HG03095 (cell line): ENCODE data around the gene TMEM94.
"Not testable (repeated sequence)": the region's sequence is repeated elsewhere in the genome, so short reads cannot be mapped to it uniquely, and the experiment has no call there.

Experiments used
- ATAC-seq: cut with Tn5 transposase; IDR thresholded peaks from one replicate; pipeline ENCODE4 v1.9.1; 2021; ENCODE audit warnings: moderate library complexity; ENCODE audit not compliant: unreplicated experiment

TMEM94 gene

DNA sequence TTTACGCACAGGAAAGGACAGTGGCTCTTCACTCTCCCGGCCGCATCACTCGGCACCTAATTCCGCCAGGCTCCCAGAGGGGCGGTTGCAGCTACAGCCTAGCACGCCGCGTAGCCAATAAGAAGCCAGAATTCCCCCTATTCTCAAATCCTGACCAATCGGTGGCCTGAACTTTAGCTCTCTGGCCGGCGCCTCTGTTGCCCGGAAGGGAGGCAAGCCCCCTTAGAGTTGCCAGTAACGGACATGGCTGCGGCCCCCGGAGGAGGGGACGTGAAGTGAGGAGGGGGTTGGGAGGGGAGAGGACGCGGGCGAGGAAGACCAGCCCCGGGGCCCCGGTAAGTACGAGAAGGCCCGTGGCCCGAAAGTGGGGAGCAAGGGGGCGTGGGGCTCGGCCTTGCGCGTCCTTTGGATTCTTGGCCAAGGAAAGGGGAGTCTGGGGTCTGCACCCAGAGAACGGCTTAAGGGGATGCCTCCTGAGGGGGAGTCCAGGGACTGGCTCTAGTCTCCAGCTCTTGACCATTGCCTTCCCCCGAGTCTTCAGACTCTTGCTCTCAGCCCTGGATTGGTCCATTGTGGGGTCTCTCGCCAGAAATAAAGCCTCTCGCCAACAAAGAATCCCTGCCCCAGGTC lies at the start of gene TMEM94:
Gene TMEM94 (plus strand): TSS at position 219 of the 630 bp plus-strand sequence. CDS start 15,271 bp downstream, outside the sequence.
- ATAC-seq: peak; percentile 91

- no peak for ATAC-seq
These were observed 48.6 kb upstream of the TMEM94 start for GRCh38 chr17:75407655-75408352.

- ATAC-seq: no peak
These were observed 46.3 kb upstream of the TMEM94 start for GRCh38 chr17:75410141-75410540.

DNA sequence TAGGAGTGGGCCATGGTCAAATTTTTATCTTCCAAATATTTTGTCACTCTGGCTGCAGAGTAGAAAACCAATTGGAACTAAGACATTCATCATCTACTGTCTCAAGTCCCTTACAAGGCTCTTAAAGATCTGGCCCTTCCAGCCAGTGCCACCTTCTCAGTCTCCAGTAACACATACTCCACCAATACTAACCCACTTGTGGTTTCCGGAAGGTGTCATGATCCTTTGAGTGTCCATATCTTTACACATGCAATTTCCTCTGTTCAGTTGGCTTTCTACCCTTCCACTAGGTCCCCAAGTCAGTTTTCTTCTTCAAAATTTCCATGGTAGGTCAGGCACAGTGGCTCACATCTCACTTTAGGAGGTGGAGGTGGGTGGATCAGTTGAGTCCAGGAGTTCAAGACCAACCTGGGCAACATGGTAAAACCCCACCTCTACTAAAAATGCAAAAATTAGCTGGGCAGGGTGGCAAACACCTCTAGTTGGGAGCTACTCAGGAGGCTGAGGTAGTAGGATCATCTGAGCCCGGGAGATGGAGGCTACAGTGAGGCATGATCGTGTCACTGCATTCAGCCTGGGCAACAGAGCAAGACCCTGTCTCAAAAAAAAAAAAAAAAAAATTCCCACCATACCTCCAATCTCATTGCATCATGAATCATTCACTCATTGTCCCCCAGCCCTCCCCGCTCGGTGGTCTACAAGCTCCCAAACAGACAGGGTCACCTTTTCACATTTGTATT lies 44.9 kb upstream of the TMEM94 start:
- no peak for ATAC-seq

- no peak for ATAC-seq
These were observed 43.7 kb upstream of the TMEM94 start for GRCh38 chr17:75412455-75413317.

DNA sequence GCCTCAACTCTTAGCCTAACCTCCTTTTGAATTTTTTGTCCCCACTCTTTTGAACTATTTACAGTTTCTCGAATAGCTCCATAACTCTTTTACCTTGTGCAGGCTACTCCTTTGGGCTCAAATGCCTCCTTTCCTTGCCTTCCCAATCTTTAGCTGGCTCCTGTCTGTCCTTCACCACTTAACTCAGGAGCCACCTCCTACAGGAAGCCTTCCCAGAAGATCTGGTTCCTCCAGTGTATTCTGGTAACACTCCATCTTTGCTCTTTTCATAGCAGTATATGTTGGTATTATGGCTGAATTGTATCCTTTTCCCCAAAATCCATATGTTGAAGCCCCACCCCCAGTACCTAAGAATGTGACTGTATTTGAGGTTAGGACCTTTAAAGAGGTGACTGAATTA lies 41.9 kb upstream of the TMEM94 start:
- ATAC-seq: no peak

GRCh38 chr17:75416006-75416405 lies 40.4 kb upstream of the TMEM94 start:
- no peak for ATAC-seq

- no peak for ATAC-seq
These were observed 39.3 kb upstream of the TMEM94 start for GRCh38 chr17:75417054-75417580.

GRCh38 chr17:75418531-75418930 lies 37.9 kb upstream of the TMEM94 start:
- ATAC-seq: no peak

- no peak for ATAC-seq
These were observed 27.6 kb upstream of the TMEM94 start for GRCh38 chr17:75428543-75429469.

DNA sequence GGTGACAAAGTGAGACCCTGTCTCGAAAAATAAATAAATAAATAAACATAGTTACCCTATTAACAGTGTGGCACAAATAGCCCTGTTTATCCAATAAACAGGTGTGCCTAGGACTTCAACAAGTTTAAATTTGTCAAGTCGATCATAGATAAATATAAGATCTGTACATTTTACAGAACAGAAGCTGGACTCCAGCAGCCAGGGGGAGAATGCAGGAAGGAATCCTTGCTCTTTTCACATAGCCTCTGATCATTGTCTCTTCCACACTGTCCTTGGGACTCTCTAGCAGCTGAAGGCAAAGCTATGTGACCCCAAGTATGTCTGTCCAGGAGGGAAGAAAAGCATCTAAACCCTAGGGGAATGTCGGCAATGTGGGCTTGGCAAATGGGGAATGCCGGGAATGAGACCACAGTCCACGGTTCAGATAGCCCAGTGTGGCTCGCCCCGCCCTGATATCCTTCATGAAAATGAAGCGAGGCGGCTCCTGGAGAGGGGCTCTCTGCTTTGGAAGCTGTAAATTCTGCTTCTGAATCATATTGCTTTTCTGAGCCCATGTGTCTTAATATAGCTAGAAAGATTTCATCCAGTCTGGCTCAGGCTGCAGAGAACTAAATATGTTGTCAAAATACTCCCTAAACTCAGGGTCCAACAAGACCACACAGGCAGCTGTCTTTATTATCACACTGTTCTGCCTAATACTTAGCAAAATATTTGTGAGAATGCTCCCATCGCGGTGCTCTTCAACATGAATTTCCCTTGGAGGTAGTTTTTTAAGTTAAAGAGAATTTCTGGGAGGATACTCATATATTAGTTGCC lies 26.1 kb upstream of the TMEM94 start:
- ATAC-seq: no peak

DNA sequence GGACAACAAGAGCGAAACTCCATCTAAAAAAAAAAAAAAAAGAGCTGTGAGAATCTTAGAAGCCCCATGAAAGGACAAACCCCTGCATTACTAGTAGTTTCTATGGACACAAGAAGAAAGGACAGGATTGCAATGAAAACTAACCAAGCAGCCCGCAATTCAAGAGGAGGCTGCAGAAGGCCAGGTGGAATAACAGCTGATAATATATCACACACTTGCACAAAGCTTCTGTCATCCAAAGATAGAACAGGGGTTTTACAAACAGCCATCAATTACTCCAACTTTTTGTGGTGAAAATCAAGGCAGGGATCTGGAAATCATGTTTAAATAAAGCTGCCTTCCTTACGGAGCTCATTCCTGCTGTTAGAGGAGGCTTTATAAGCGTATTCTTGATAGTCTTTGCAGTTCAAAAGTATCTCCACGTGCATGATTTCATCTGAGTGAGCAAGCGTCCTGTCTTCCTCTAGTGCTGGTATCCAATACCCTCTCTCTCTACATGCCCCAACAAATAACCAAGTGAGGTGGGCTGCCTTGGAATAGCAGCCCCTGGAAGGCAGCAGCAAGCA lies 23.1 kb upstream of the TMEM94 start:
- ATAC-seq: no peak

DNA sequence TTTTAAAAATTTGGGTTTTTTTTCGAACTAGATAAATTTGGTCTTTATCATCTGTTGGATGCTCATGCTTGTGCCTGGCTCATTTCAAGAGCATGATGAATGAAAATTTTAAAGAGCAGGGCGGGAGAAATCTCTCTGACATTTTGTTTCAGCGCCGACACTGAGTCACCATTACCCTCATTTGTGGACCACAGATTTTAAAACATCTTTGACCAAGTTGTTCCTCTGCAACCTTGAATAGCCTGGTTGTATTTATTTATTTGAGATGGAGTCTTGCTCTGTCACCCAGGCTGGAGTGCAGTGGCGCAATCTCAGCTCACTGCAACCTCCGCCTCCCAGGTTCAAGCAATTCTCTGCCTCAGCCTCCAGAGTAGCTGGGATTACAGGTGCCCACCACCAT lies 22.0 kb upstream of the TMEM94 start:
- ATAC-seq: not testable (repeated sequence)

- not testable (repeated sequence) for ATAC-seq
These were observed 19.0 kb upstream of the TMEM94 start for GRCh38 chr17:75437404-75437803.

- no peak for ATAC-seq
These were observed 17.1 kb upstream of the TMEM94 start for GRCh38 chr17:75439287-75439686.

GRCh38 chr17:75440738-75441448 lies 15.5 kb upstream of the TMEM94 start:
- no peak for ATAC-seq

- no peak for ATAC-seq
These were observed 14.0 kb upstream of the TMEM94 start for GRCh38 chr17:75442168-75443103.
